H9 (cell line): Measurements from ENCODE around the gene TET2. TPM values are rescaled to one million over a fixed set of nuclear protein-coding genes. Genes with fewer than 3 reads are reported as not detected.

Source experiments
- DNase-seq: peaks from one replicate; pipeline ENCODE4 v3.0.0-alpha.2; 2017
- H2AFZ ChIP-seq: one replicate; pipeline ENCODE4 v1.6.1; 2013; ENCODE audit warnings: mild to moderate bottlenecking, low read length, control low read depth, moderate library complexity
- H2AK5ac ChIP-seq: 2 replicates; pipeline ENCODE4 v1.6.1; 2013; ENCODE audit warnings: low read length, control low read depth, mixed read lengths; ENCODE audit not compliant: insufficient read length
- H2BK120ac ChIP-seq: one replicate; pipeline ENCODE4 v1.6.1; 2013; ENCODE audit warnings: low read depth, mild to moderate bottlenecking, low read length, control low read depth, inconsistent platforms; ENCODE audit not compliant: poor library complexity, severe bottlenecking
- H2BK12ac ChIP-seq: 2 replicates; pipeline ENCODE4 v1.6.1; 2013; ENCODE audit warnings: low read length, control low read depth, mixed read lengths, low read depth; ENCODE audit not compliant: insufficient read length
- H2BK15ac ChIP-seq: 2 replicates; pipeline ENCODE4 v1.6.1; 2013; ENCODE audit warnings: low read depth, low read length, control low read depth
- H2BK20ac ChIP-seq: one replicate; pipeline ENCODE4 v1.6.1; 2013; ENCODE audit warnings: low read depth, mild to moderate bottlenecking, low read length, control low read depth, inconsistent platforms; ENCODE audit not compliant: poor library complexity, severe bottlenecking
- H2BK5ac ChIP-seq: 2 replicates; pipeline ENCODE4 v1.6.1; 2013; ENCODE audit warnings: low read length, control low read depth, mixed read lengths; ENCODE audit not compliant: insufficient read length
- H3K14ac ChIP-seq: 2 replicates; pipeline ENCODE4 v1.6.1; 2013; ENCODE audit warnings: low read length, control low read depth; ENCODE audit not compliant: insufficient read depth
- H3K18ac ChIP-seq: 2 replicates; pipeline ENCODE4 v1.6.1; 2013; ENCODE audit warnings: low read depth, mild to moderate bottlenecking, mixed read lengths, low read length, control low read depth; ENCODE audit not compliant: insufficient read length
- H3K23ac ChIP-seq: 2 replicates; pipeline ENCODE4 v1.6.1; 2013; ENCODE audit warnings: low read length, control low read depth, mixed read lengths, low read depth; ENCODE audit not compliant: insufficient read length
- H3K23me2 ChIP-seq: 2 replicates; pipeline ENCODE4 v1.6.1; 2013; ENCODE audit warnings: low read depth, mild to moderate bottlenecking, mixed read lengths, low read length, control low read depth; ENCODE audit not compliant: insufficient read length, poor library complexity, severe bottlenecking
- H3K27ac ChIP-seq: 2 replicates; pipeline ENCODE4 v1.5.1; 2013; ENCODE audit warnings: low read length, control low read depth, mixed read lengths, low read depth; ENCODE audit not compliant: insufficient read length
- H3K27me3 ChIP-seq: 2 replicates; pipeline ENCODE4 v1.6.1; 2013; ENCODE audit warnings: low read length, control low read depth, inconsistent platforms; ENCODE audit not compliant: insufficient read depth
- H3K4ac ChIP-seq: 2 replicates; pipeline ENCODE4 v1.6.1; 2013; ENCODE audit warnings: low read depth, mild to moderate bottlenecking, control low read depth, inconsistent platforms, low read length, moderate library complexity
- H3K4me1 ChIP-seq: 2 replicates; pipeline ENCODE4 v1.6.1; 2013; ENCODE audit warnings: low read length, control low read depth, inconsistent platforms; ENCODE audit not compliant: insufficient read depth
- H3K4me2 ChIP-seq: 2 replicates; pipeline ENCODE4 v1.6.1; 2013; ENCODE audit warnings: low read length, control low read depth, mixed read lengths; ENCODE audit not compliant: insufficient read length, insufficient read depth
- H3K56ac ChIP-seq: 2 replicates; pipeline ENCODE4 v1.6.1; 2013; ENCODE audit warnings: low read depth, mild to moderate bottlenecking, mixed read lengths, low read length, control low read depth; ENCODE audit not compliant: insufficient read length
- H3K79me1 ChIP-seq: 2 replicates; pipeline ENCODE4 v1.6.1; 2013; ENCODE audit warnings: low read depth, mild to moderate bottlenecking, moderate library complexity, low read length, control low read depth, inconsistent platforms; ENCODE audit not compliant: insufficient read depth, poor library complexity, severe bottlenecking
- H3K79me2 ChIP-seq: 2 replicates; pipeline ENCODE4 v1.6.1; 2013; ENCODE audit warnings: low read length, control low read depth, inconsistent platforms; ENCODE audit not compliant: insufficient read depth
- H3K9ac ChIP-seq: 2 replicates; pipeline ENCODE4 v1.6.1; 2013; ENCODE audit warnings: low read length, control low read depth, mixed read lengths; ENCODE audit not compliant: insufficient read length; ENCODE audit errors: extremely low read depth
- H3K9me3 ChIP-seq: one replicate; pipeline ENCODE4 v1.6.1; 2013; ENCODE audit warnings: low read depth, low read length, inconsistent platforms; ENCODE audit not compliant: control insufficient read depth
- H3T11ph ChIP-seq: one replicate; pipeline ENCODE4 v1.6.1; 2013; ENCODE audit warnings: mild to moderate bottlenecking, low read length, control low read depth, inconsistent platforms
- H4K20me1 ChIP-seq: one replicate; pipeline ENCODE4 v1.6.1; 2013; ENCODE audit not compliant: control insufficient read depth, insufficient read length, insufficient read depth
- H4K5ac ChIP-seq: 2 replicates; pipeline ENCODE4 v1.6.1; 2013; ENCODE audit warnings: low read depth, mild to moderate bottlenecking, mixed read lengths, low read length, control low read depth; ENCODE audit not compliant: insufficient read length
- H4K8ac ChIP-seq: replicated peaks from 2 replicates; pipeline ENCODE4 v1.6.1; 2013; ENCODE audit warnings: low read length, control low read depth, mixed read lengths, low read depth; ENCODE audit not compliant: insufficient read length
- H4K91ac ChIP-seq: 2 replicates; pipeline ENCODE4 v1.6.1; 2013; ENCODE audit warnings: low read depth, mild to moderate bottlenecking, moderate library complexity, mixed read lengths, low read length, control low read depth; ENCODE audit not compliant: insufficient read length
- H3K27ac Mint-ChIP-seq, 3 experiments: 2 replicates in 2 of 3; 3 replicates in 1 of 3; pipeline ENCODE4 v1.8.0; 2020 to 2021; ENCODE audit warnings: mixed read lengths in 3 of 3, mild to moderate bottlenecking in 1 of 3, moderate library complexity in 1 of 3
- H3K27me3 Mint-ChIP-seq: 2 replicates; pipeline ENCODE4 v1.8.0; 2021; ENCODE audit warnings: low read depth, mild to moderate bottlenecking, moderate library complexity, mixed read lengths
- H3K36me3 Mint-ChIP-seq, 3 experiments: 2 replicates in 2 of 3; 3 replicates in 1 of 3; pipeline ENCODE4 v1.8.0; 2020 to 2021; ENCODE audit warnings: low read depth in 3 of 3, mixed read lengths in 3 of 3; ENCODE audit not compliant: insufficient read depth in 1 of 3
- H3K4me1 Mint-ChIP-seq, 2 experiments: 2 replicates each; pipeline ENCODE4 v1.8.0; 2020; ENCODE audit warnings: mixed read lengths in 2 of 2
- H3K4me3 Mint-ChIP-seq, 2 experiments: 2 replicates in 1 of 2; 3 replicates in 1 of 2; pipeline ENCODE4 v1.8.0; 2020 to 2021; ENCODE audit warnings: mild to moderate bottlenecking in 2 of 2, mixed read lengths in 2 of 2, moderate library complexity in 1 of 2
- H3K9me3 Mint-ChIP-seq, 2 experiments: 2 replicates in 1 of 2; 3 replicates in 1 of 2; pipeline ENCODE4 v1.8.0; 2020; ENCODE audit warnings: mild to moderate bottlenecking in 2 of 2, mixed read lengths in 2 of 2, moderate library complexity in 1 of 2
- WGBS: extraction: QIAGEN DNeasy Blood & Tissue Kit; methylation state at CpG from one replicate; pipeline ENCODE4 v1.1.7; 2013; ENCODE audit warnings: missing lambda C conversion rate, low lambda C conversion rate, mixed read lengths; ENCODE audit not compliant: insufficient read length; ENCODE audit errors: extremely low coverage; 5-methylcytosine and 5-hydroxymethylcytosine counted together
- total RNA-seq: library from RNA; stranded (reverse); gene quantifications from 2 replicates; pipeline ENCODE4 v1.2.1, GENCODE V29; 2021
- TF ChIP-seq, protein P1 (sequence below): fragments of 200-600 bp; sonication (generic); conservative IDR thresholded peaks from 3 replicates; pipeline ENCODE4 v1.8.0; 2021; ENCODE audit warnings: antibody characterized with exemption, mild to moderate bottlenecking

TET2 gene
- total RNA-seq, 1 experiment from 2014 or later: 3.1 TPM

DNA sequence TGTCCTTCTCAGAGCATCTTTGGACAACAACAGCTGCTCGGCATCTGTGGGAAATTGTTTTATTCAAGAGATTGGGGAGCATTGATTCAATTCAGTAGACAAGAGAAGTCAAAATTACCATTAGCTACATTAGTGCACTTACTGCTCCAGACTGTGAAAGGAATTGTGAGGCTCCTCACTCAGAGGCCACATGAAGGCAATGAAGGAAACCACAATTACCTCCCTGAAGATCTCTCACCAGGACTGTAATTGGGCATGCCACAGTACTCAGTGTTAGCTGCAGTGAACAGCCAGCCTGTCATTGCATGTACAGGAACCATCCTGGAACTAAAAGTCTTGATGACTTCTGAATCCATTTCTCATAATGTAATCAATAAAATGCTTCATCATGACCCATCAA is 182.4 kb downstream of the TET2 start:
- no peak overlapping the region for H3K4me2 ChIP-seq
- TF ChIP-seq, protein P1, sequence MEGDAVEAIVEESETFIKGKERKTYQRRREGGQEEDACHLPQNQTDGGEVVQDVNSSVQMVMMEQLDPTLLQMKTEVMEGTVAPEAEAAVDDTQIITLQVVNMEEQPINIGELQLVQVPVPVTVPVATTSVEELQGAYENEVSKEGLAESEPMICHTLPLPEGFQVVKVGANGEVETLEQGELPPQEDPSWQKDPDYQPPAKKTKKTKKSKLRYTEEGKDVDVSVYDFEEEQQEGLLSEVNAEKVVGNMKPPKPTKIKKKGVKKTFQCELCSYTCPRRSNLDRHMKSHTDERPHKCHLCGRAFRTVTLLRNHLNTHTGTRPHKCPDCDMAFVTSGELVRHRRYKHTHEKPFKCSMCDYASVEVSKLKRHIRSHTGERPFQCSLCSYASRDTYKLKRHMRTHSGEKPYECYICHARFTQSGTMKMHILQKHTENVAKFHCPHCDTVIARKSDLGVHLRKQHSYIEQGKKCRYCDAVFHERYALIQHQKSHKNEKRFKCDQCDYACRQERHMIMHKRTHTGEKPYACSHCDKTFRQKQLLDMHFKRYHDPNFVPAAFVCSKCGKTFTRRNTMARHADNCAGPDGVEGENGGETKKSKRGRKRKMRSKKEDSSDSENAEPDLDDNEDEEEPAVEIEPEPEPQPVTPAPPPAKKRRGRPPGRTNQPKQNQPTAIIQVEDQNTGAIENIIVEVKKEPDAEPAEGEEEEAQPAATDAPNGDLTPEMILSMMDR: no peak

More for the DNA sequence above, 182.4 kb downstream of the TET2 start:
- Histone ChIP-seq H3K79me2 (no peaks in the 10 kb centered on the region), H2AK5ac (no peak overlapping the region), H3K4ac (no peak overlapping the region), H3K56ac (no peak overlapping the region), H2AFZ (no peak overlapping the region), H2BK20ac (no peak overlapping the region), H3K14ac (no peak overlapping the region), H3K27ac (no peak overlapping the region), H3K23ac (no peak overlapping the region), H3K4me1 (no peaks in the 10 kb centered on the region; the same call in 1 of the 2 replicates), H3K23me2 (no peaks in the 10 kb centered on the region), H4K5ac (no peak overlapping the region), H3K9me3 (no peaks in the 10 kb centered on the region), H2BK5ac (no peak overlapping the region), H2BK15ac (no peak overlapping the region), H4K8ac (no peak overlapping the region), H4K91ac (no peak overlapping the region), H4K20me1 (no peaks in the 10 kb centered on the region), H2BK12ac (no peak overlapping the region), H3K79me1 (no peaks in the 10 kb centered on the region), H3K18ac (no peak overlapping the region), H3T11ph (no peak overlapping the region), H2BK120ac (no peak overlapping the region), H3K27me3 (no peaks in the 10 kb centered on the region), H3K9ac (no peak overlapping the region)
- WGBS: no CpG with 5 or more reads among the region's 1 CpG
- DNase-seq: no peak
- no peaks in the 10 kb centered on the region; a peak in 2 of 7 replicates for H3K36me3 Mint-ChIP-seq
- H3K4me1 Mint-ChIP-seq: peaks cover 2 to 7% of the 10 kb centered on the region in 2 experiments; a peak in 3 of 4 replicates
- H3K4me3 Mint-ChIP-seq: no peak overlapping the region
- H3K27ac Mint-ChIP-seq: no peak overlapping the region
- peaks cover 2% of the 10 kb centered on the region; the same call in 1 of the 2 replicates for H3K27me3 Mint-ChIP-seq
- H3K9me3 Mint-ChIP-seq: no peaks in the 10 kb centered on the region
